SK-N-SH (cell line): Measurements from ENCODE around the gene CEBPB.

Source experiments
- FOXM1 ChIP-seq: IDR thresholded peaks from 2 replicates; pipeline ENCODE4 v1.4.0; 2012; ENCODE audit warnings: low read depth, mild to moderate bottlenecking
- MAX ChIP-seq: IDR thresholded peaks from 2 replicates; pipeline ENCODE4 v1.4.0; 2012; ENCODE audit warnings: low read depth
- POLR2AphosphoS5 ChIP-seq: IDR thresholded peaks from 2 replicates; pipeline ENCODE4 v1.6.1; 2012; ENCODE audit warnings: low read depth, low read length
- TF ChIP-seq, protein P1 (sequence below): fragments of 200-600 bp; sonication (generic); IDR thresholded peaks from 2 replicates; pipeline ENCODE4 v1.6.1; 2017; ENCODE audit warnings: antibody characterized with exemption, mild to moderate bottlenecking, moderate library complexity

DNA sequence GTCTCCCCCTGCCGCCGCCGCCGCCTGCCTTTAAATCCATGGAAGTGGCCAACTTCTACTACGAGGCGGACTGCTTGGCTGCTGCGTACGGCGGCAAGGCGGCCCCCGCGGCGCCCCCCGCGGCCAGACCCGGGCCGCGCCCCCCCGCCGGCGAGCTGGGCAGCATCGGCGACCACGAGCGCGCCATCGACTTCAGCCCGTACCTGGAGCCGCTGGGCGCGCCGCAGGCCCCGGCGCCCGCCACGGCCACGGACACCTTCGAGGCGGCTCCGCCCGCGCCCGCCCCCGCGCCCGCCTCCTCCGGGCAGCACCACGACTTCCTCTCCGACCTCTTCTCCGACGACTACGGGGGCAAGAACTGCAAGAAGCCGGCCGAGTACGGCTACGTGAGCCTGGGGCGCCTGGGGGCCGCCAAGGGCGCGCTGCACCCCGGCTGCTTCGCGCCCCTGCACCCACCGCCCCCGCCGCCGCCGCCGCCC lies 474 bp downstream of the CEBPB start:
- TF ChIP-seq, protein P1, sequence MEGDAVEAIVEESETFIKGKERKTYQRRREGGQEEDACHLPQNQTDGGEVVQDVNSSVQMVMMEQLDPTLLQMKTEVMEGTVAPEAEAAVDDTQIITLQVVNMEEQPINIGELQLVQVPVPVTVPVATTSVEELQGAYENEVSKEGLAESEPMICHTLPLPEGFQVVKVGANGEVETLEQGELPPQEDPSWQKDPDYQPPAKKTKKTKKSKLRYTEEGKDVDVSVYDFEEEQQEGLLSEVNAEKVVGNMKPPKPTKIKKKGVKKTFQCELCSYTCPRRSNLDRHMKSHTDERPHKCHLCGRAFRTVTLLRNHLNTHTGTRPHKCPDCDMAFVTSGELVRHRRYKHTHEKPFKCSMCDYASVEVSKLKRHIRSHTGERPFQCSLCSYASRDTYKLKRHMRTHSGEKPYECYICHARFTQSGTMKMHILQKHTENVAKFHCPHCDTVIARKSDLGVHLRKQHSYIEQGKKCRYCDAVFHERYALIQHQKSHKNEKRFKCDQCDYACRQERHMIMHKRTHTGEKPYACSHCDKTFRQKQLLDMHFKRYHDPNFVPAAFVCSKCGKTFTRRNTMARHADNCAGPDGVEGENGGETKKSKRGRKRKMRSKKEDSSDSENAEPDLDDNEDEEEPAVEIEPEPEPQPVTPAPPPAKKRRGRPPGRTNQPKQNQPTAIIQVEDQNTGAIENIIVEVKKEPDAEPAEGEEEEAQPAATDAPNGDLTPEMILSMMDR, result 0 out of 2 replicates have a peak, but pooled peaks have one; percentile 9
- TF ChIP-seq MAX (0 out of 2 replicates have a peak, but pooled peaks have one; percentile 4), FOXM1 (no peak), POLR2AphosphoS5 (no peak)
